CD1c-positive myeloid dendritic cell (primary cell): ENCODE measurements around the gene ZNF57.
"Not testable (repeated sequence)": the region's sequence is repeated elsewhere in the genome, so short reads cannot be mapped to it uniquely, and the experiment has no call there.

Experiments
- DNase-seq: peaks from one replicate; pipeline ENCODE4 v3.0.0-alpha.2; 2016; ENCODE audit errors: extremely low spot score

ZNF57 gene

GRCh38 chr19:2896694-2897093 is 4.0 kb upstream of the ZNF57 start:
- no peak for DNase-seq

GRCh38 chr19:2902590-2903218 is 2.0 kb downstream of the ZNF57 start:
- DNase-seq = no peak

GRCh38 chr19:2903326-2903725 is 2.6 kb downstream of the ZNF57 start:
- DNase-seq = not testable (repeated sequence)

- no peak for DNase-seq
Observed at GRCh38 chr19:2905918-2906519, 5.3 kb downstream of the ZNF57 start.

- no peak for DNase-seq
Observed at GRCh38 chr19:2906631-2907195, 6.0 kb downstream of the ZNF57 start.

- DNase-seq = no peak
Observed at GRCh38 chr19:2912306-2912705, 11.6 kb downstream of the ZNF57 start.

GRCh38 chr19:2917275-2918184 is 16.8 kb downstream of the ZNF57 start:
- DNase-seq = no peak

- no peak for DNase-seq
Observed at GRCh38 chr19:2922987-2923386, 22.3 kb downstream of the ZNF57 start.

GRCh38 chr19:2923510-2923909 is 22.8 kb downstream of the ZNF57 start:
- DNase-seq = no peak

GRCh38 chr19:2926341-2927031 is 25.8 kb downstream of the ZNF57 start:
- no peak for DNase-seq

GRCh38 chr19:2927032-2927430 is 26.3 kb downstream of the ZNF57 start:
- DNase-seq = no peak

GRCh38 chr19:2933490-2933910 is 32.8 kb downstream of the ZNF57 start:
- no peak for DNase-seq

- not testable (repeated sequence) for DNase-seq
Observed at GRCh38 chr19:2935863-2936262, 35.1 kb downstream of the ZNF57 start.

GRCh38 chr19:2942928-2943640 is 42.4 kb downstream of the ZNF57 start:
- DNase-seq = no peak

- no peak for DNase-seq
Observed at GRCh38 chr19:2944403-2944774, 43.7 kb downstream of the ZNF57 start.

- DNase-seq = peak; percentile 100
Observed at GRCh38 chr19:2944775-2945574, 44.2 kb downstream of the ZNF57 start, which contains the start of gene ZNF77. Gene ZNF77 (minus strand): TSS chr19:2944971. CDS start chr19:2944840, 131 bp downstream.

GRCh38 chr19:2945575-2946184 is 45.0 kb downstream of the ZNF57 start:
- DNase-seq = no peak

- DNase-seq = peak; percentile 17
Observed at GRCh38 chr19:2949939-2950285, 49.2 kb downstream of the ZNF57 start.

- DNase-seq = peak; percentile 100
Observed at GRCh38 chr19:2950286-2951124, 49.8 kb downstream of the ZNF57 start.
